Common myeloid progenitor, CD34-positive (primary cell): ENCODE measurements around the gene ZSCAN23.
"Not testable (repeated sequence)": the region's sequence is repeated elsewhere in the genome, so short reads cannot be mapped to it uniquely, and the experiment has no call there.

ENCODE experiments used
- CTCF ChIA-PET: fragments of 350-600 bp; sonication (Branson Sonifier 250); formaldehyde crosslinking; loops from one replicate; lab custom pipeline; 2021; ENCODE audit warnings: antibody characterized with exemption; lab: Charles Lee
- POLR2A ChIA-PET: fragments of 350-600 bp; sonication (Branson Sonifier 250); formaldehyde crosslinking; loops from one replicate; lab custom pipeline; 2021; ENCODE audit warnings: antibody characterized with exemption; lab: Charles Lee
- DNase-seq, 3 donors: peaks; one replicate each; pipeline versions ENCODE4 v3.0.0 to v3.0.0-alpha.2; 2013
- H3K27ac ChIP-seq, 2 experiments: 1 replicate in 1 of 2; 2 replicates in 1 of 2; pipeline ENCODE4 v1.7.0; 2013; ENCODE audit warnings: inconsistent platforms in 2 of 2, low read length in 2 of 2, mild to moderate bottlenecking in 2 of 2, low read depth in 1 of 2, moderate library complexity in 1 of 2; ENCODE audit not compliant: severe bottlenecking in 2 of 2, insufficient read depth in 1 of 2, poor library complexity in 1 of 2
- H3K27me3 ChIP-seq, 5 experiments: replicated peaks in 2 of 5; 1 replicate in 3 of 5; 2 replicates in 2 of 5; pipeline versions ENCODE4 v1.6.1 to v1.7.0; 2013; ENCODE audit warnings: low read length in 4 of 5, mild to moderate bottlenecking in 2 of 5, moderate library complexity in 2 of 5, inconsistent platforms in 1 of 5; ENCODE audit not compliant: insufficient read depth in 5 of 5, control insufficient read depth in 4 of 5
- H3K36me3 ChIP-seq, 4 experiments: 1 replicate in 2 of 4; 2 replicates in 2 of 4; pipeline versions ENCODE4 v1.6.1 to v1.7.0; 2013; ENCODE audit warnings: low read length in 3 of 4, control low read depth in 1 of 4, mild to moderate bottlenecking in 1 of 4; ENCODE audit not compliant: control insufficient read depth in 4 of 4, insufficient read depth in 4 of 4
- H3K4me1 ChIP-seq, 4 experiments: 1 replicate in 3 of 4; 2 replicates in 1 of 4; pipeline versions ENCODE4 v1.6.1 to v1.7.1; 2013; ENCODE audit warnings: low read length in 3 of 4, mild to moderate bottlenecking in 3 of 4, control low read depth in 1 of 4, inconsistent platforms in 1 of 4, moderate library complexity in 1 of 4; ENCODE audit not compliant: control insufficient read depth in 4 of 4, insufficient read depth in 4 of 4; ENCODE audit errors: control extremely low read depth in 1 of 4
- H3K4me3 ChIP-seq, 7 experiments: 1 replicate in 4 of 7; 2 replicates in 3 of 7; pipeline versions ENCODE4 v1.5.1 to v1.7.0; 2013; ENCODE audit warnings: mild to moderate bottlenecking in 7 of 7, low read length in 6 of 7, moderate library complexity in 6 of 7, inconsistent platforms in 2 of 7, low read depth in 2 of 7, control low read depth in 1 of 7; ENCODE audit not compliant: insufficient read depth in 4 of 7, control insufficient read depth in 1 of 7; ENCODE audit errors: extremely low read depth in 1 of 7
- H3K9me3 ChIP-seq, 5 experiments: 1 replicate in 4 of 5; 2 replicates in 1 of 5; pipeline versions ENCODE4 v1.6.1 to v1.7.1; 2013; ENCODE audit warnings: low read length in 4 of 5, mild to moderate bottlenecking in 2 of 5, inconsistent platforms in 1 of 5, low read depth in 1 of 5, moderate library complexity in 1 of 5; ENCODE audit not compliant: control insufficient read depth in 4 of 5, insufficient read depth in 2 of 5; ENCODE audit errors: control extremely low read depth in 1 of 5
- WGBS: methylation state at CpG from one replicate; pipeline ENCODE4 v1.1.5; 2013; ENCODE audit not compliant: insufficient coverage; 5-methylcytosine and 5-hydroxymethylcytosine counted together

The ZSCAN23 gene

GRCh38 chr6:28413681-28414080 is 29.6 kb downstream of the ZSCAN23 start:
- ChIA-PET POLR2A (no interaction called here), CTCF (no interaction called here)
- H3K36me3 ChIP-seq: no peaks in the 10 kb centered on the region
- H3K27ac ChIP-seq: no peak overlapping the region
- no peak overlapping the region for H3K4me3 ChIP-seq
- H3K4me1 ChIP-seq: no peaks in the 10 kb centered on the region
- DNase-seq: no peak
- H3K9me3 ChIP-seq: peaks cover 0 to 7% (median 4%) of the 10 kb centered on the region in 5 experiments
- H3K27me3 ChIP-seq: peaks cover 0 to 5% (median 3%) of the 10 kb centered on the region in 5 experiments

DNA sequence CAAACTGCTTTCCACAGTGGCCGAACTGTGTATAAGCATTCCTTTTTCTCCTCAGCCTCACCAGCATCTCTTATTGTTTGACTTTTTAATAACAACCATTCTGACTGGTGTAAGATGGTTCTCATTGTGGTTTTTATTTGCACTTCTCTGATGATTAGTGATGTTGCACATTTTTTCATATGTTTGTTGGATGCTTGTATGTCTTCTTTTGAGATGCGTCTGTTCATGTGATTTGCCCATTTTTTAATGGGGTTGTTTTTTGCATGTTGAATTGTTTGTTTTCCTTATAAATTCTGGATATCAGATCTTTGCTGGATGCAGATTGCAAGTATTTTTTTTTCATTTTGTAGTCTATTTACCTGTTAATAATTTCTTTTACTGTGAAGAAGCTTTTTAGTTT is 32.5 kb downstream of the ZSCAN23 start:
- DNase-seq: no peak
- ChIA-PET POLR2A (no interaction called here), CTCF (interaction anchor here (0.6 kb wide), 1 partner anchor 16 kb away, joined by 3 read pairs; no protein-coding TSS in a partner anchor)
- no peaks in the 10 kb centered on the region for H3K4me1 ChIP-seq
- no peaks in the 10 kb centered on the region for H3K36me3 ChIP-seq
- H3K27ac ChIP-seq: no peak overlapping the region
- H3K27me3 ChIP-seq: peaks cover 3 to 8% (median 5%) of the 10 kb centered on the region in 5 experiments
- peaks cover 0 to 8% (median 4%) of the 10 kb centered on the region in 5 experiments for H3K9me3 ChIP-seq
- 86% methylated on average over 1 of the region's 2 CpGs for WGBS
- H3K4me3 ChIP-seq: no peak overlapping the region

- no peak for DNase-seq
- no peak overlapping the region for H3K4me3 ChIP-seq
- peaks cover 0 to 5% (median 3%) of the 10 kb centered on the region in 5 experiments for H3K9me3 ChIP-seq
- H3K27ac ChIP-seq: no peak overlapping the region
- no peaks in the 10 kb centered on the region for H3K36me3 ChIP-seq
- H3K4me1 ChIP-seq: no peaks in the 10 kb centered on the region
- WGBS: 78% methylated on average over 4 of the region's 5 CpGs
- CTCF ChIA-PET: no interaction called here
- POLR2A ChIA-PET: no interaction called here
- H3K27me3 ChIP-seq: peaks cover 3 to 8% (median 7%) of the 10 kb centered on the region in 5 experiments
These were observed 35.1 kb downstream of the ZSCAN23 start for GRCh38 chr6:28408076-28408802.

GRCh38 chr6:28407401-28407800 is 35.9 kb downstream of the ZSCAN23 start:
- H3K27me3 ChIP-seq: peaks cover 3 to 12% (median 8%) of the 10 kb centered on the region in 5 experiments
- DNase-seq: no peak
- H3K36me3 ChIP-seq: no peaks in the 10 kb centered on the region
- H3K4me1 ChIP-seq: no peaks in the 10 kb centered on the region
- POLR2A ChIA-PET: no interaction called here
- H3K9me3 ChIP-seq: peaks cover 0 to 5% (median 3%) of the 10 kb centered on the region in 5 experiments
- no peak overlapping the region for H3K4me3 ChIP-seq
- H3K27ac ChIP-seq: no peak overlapping the region
- CTCF ChIA-PET: no interaction called here
- WGBS: 83% methylated on average over 2 of the region's 2 CpGs

GRCh38 chr6:28403923-28404322 is 39.4 kb downstream of the ZSCAN23 start:
- CTCF ChIA-PET, H3K9me3 ChIP-seq: not testable (repeated sequence)
- WGBS: no CpG with 5 or more reads among the region's 5 CpGs

GRCh38 chr6:28402197-28402596 is 41.1 kb downstream of the ZSCAN23 start:
- DNase-seq: peak in 2 of 3 donors; percentile 19 to 31
- H3K4me3 ChIP-seq: no peak overlapping the region
- ChIA-PET POLR2A (interaction anchor here (0.6 kb wide), 1 partner anchor 898 kb away, joined by 4 read pairs; no protein-coding TSS in a partner anchor), CTCF (interaction anchor here (1.3 to 1.4 kb wide), 2 partner anchors 13 to 19 kb away, joined by 3 to 4 read pairs; no protein-coding TSS in a partner anchor)
- peaks cover 4 to 18% (median 9%) of the 10 kb centered on the region in 4 experiments for H3K4me1 ChIP-seq
- H3K36me3 ChIP-seq: peaks cover 0 to 9% (median 3%) of the 10 kb centered on the region in 4 experiments
- peaks cover 0 to 18% (median 9%) of the 10 kb centered on the region in 5 experiments for H3K27me3 ChIP-seq
- H3K9me3 ChIP-seq: peaks cover 0 to 1% (median 0%) of the 10 kb centered on the region in 5 experiments
- WGBS: 0% methylated on average over 1 of the region's 2 CpGs
- no peak overlapping the region for H3K27ac ChIP-seq

More at GRCh38 chr6:28403923-28404322, 39.4 kb downstream of the ZSCAN23 start:
- H3K4me3 ChIP-seq, DNase-seq, H3K4me1 ChIP-seq, H3K27ac ChIP-seq, POLR2A ChIA-PET, H3K36me3 ChIP-seq: not testable (repeated sequence)
- H3K27me3 ChIP-seq: peaks cover 0 to 20% (median 10%) of the 10 kb centered on the region in 5 experiments

DNA sequence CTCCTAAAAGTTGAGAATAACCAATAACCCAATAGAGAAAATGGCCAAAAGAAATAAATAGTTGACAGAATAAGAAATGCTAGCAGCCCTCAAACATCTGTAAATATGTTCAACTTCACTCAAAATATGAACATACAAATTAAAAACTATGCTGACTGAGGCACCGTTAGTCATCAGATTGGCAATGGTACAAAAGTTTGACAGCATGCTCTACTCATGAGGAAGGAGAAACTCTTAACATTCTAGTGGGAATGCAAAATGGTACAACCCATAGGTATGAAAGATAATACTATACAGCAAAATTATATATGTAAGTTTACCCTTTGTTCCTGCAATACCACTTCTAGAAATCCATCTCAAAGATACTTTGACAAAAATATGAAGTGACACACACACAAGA is 42.1 kb downstream of the ZSCAN23 start:
- H3K4me3 ChIP-seq: no peak overlapping the region
- CTCF ChIA-PET: interaction anchor here (1.0 to 1.4 kb wide), 2 partner anchors 12 to 19 kb away, joined by 3 to 5 read pairs; no protein-coding TSS in a partner anchor
- POLR2A ChIA-PET: interaction anchor here (0.5 kb wide), 1 partner anchor 65 kb away, joined by 3 read pairs; no protein-coding TSS in a partner anchor
- H3K36me3 ChIP-seq: peaks cover 0 to 15% (median 7%) of the 10 kb centered on the region in 4 experiments
- peaks cover 0 to 17% (median 5%) of the 10 kb centered on the region in 5 experiments for H3K27me3 ChIP-seq
- WGBS: no CpG with 5 or more reads among the region's 1 CpG
- H3K27ac ChIP-seq: no peak overlapping the region
- H3K4me1 ChIP-seq: peaks cover 4 to 18% (median 9%) of the 10 kb centered on the region in 4 experiments
- no peak for DNase-seq
- peaks cover 0 to 1% (median 0%) of the 10 kb centered on the region in 5 experiments for H3K9me3 ChIP-seq
